Jurkat, Clone E6-1 (cell line): ENCODE measurements around the gene IGF1R.

ENCODE experiments used
- DNase-seq: peaks from one replicate; pipeline ENCODE4 v3.0.0-alpha.2; 2011; ENCODE audit warnings: low read depth, low spot score
- H3K4me3 ChIP-seq: 2 replicates; pipeline ENCODE4 v1.5.1; 2011; ENCODE audit warnings: mild to moderate bottlenecking, low read length, control low read depth, moderate library complexity

Gene IGF1R

DNA sequence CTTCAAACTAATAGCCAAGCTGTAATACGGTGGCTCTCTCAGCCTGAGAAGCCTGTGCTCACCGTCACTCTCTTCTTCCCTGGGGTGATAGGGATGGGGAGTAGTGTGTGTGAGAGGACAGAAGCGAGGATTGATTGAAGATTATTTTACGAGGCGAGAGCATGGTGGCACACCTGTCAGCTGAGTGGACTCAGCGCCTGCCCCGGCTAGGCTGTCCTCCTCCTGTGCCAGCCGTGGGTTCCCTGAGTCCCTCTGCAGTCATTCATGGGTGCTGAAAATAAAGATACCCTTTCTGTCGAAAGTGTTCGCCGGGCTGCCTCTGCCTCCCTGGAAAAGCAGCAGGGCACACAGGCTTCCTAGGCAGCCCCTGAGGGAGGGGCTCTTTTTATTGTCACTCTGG lies 235.1 kb downstream of the IGF1R start:
- no peak overlapping the region for H3K4me3 ChIP-seq
- no peak for DNase-seq

DNA sequence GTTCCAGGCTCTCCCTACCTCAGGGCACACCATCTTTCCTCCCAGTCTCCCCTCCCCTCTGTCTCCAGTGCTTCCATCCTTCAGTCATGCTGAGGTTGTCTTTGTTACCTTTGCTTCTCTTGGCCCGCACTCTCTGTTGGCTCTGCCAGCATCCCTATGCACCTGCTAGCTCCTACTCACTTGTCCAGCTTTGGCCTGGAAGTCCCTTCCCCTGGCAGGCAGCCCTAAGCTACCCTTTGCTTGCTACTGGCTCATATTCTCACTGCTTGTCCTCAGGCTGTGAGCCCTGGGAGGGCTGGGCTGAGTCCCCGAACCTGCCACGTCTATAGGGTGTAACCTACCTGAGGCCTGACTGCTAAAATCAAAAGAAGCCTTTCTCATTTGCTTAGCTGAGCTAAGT lies 236.6 kb downstream of the IGF1R start:
- no peak for DNase-seq
- H3K4me3 ChIP-seq, result no peak overlapping the region

DNA sequence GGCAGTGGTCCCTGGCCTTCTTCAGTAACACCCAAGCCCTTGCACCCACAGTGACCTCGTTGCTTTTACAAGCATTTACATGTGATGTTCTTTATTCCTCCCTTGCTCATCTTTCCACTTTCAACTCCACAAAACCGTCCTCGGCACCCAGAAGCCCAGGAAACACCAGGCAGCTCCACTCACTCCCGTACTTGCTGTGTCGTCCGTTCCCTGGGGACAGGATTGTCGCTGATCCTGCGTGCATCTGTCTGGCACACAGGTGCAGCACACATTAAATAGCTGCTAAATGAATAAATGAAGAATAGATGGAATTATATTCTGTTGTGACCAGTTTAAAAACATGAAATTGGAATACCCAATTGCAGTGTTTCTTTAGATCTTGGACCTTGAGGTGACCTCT lies 239.6 kb downstream of the IGF1R start:
- DNase-seq, result no peak

GRCh38 chr15:98888820-98889479 lies 240.6 kb downstream of the IGF1R start:
- no peak for DNase-seq
- H3K4me3 ChIP-seq, result no peak overlapping the region

More for the DNA sequence above, 239.6 kb downstream of the IGF1R start:
- no peak overlapping the region for H3K4me3 ChIP-seq

- no peak overlapping the region for H3K4me3 ChIP-seq
- DNase-seq, result no peak
Observed at GRCh38 chr15:98889930-98890695, 241.8 kb downstream of the IGF1R start.

- H3K4me3 ChIP-seq, result no peak overlapping the region
- DNase-seq, result no peak
Observed at GRCh38 chr15:98891301-98891700, 243.0 kb downstream of the IGF1R start.

GRCh38 chr15:98893401-98893800 lies 245.1 kb downstream of the IGF1R start:
- no peak for DNase-seq
- no peak overlapping the region for H3K4me3 ChIP-seq

- no peak overlapping the region for H3K4me3 ChIP-seq
- no peak for DNase-seq
Observed at GRCh38 chr15:98894312-98894711, 246.0 kb downstream of the IGF1R start.

DNA sequence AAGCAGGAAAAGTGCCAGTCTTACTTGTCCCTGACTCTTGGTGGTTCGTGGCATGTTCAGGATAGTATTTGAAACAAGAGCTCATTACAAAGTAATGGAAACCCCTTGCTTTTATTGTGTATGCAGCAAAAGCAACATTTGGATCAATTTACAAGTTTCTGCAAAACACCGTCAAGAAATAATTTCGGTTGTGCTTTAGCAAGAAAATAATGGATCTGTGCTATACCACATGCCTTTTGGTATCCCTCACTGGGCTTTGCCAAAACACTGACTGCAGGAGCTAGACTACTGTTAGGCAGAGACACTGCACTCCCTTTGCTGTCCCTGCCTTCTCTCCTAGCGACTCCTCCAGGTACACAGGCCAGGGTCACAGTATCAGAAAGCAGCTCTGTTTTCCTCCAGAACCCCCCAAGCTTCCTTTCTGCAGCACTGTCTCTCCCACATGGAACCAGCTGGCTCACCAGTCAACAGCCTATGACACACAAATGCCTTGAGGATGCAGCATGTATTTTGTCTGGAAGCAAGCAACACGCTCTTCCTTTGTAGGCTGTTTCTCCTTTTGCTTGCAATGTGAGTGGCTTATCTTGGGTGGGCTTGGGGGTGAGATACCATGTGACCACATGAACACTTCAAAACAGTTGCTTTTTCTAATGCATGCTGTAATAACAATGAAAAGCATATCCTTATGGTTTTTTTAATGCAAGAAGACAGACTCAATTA lies 247.8 kb downstream of the IGF1R start:
- no peak overlapping the region for H3K4me3 ChIP-seq
- no peak for DNase-seq

GRCh38 chr15:98896802-98897732 lies 248.7 kb downstream of the IGF1R start:
- H3K4me3 ChIP-seq, result no peak overlapping the region

GRCh38 chr15:98898122-98898521 lies 249.8 kb downstream of the IGF1R start:
- DNase-seq, result no peak
- no peak overlapping the region for H3K4me3 ChIP-seq

More at GRCh38 chr15:98896802-98897732, 248.7 kb downstream of the IGF1R start:
- DNase-seq, result no peak

DNA sequence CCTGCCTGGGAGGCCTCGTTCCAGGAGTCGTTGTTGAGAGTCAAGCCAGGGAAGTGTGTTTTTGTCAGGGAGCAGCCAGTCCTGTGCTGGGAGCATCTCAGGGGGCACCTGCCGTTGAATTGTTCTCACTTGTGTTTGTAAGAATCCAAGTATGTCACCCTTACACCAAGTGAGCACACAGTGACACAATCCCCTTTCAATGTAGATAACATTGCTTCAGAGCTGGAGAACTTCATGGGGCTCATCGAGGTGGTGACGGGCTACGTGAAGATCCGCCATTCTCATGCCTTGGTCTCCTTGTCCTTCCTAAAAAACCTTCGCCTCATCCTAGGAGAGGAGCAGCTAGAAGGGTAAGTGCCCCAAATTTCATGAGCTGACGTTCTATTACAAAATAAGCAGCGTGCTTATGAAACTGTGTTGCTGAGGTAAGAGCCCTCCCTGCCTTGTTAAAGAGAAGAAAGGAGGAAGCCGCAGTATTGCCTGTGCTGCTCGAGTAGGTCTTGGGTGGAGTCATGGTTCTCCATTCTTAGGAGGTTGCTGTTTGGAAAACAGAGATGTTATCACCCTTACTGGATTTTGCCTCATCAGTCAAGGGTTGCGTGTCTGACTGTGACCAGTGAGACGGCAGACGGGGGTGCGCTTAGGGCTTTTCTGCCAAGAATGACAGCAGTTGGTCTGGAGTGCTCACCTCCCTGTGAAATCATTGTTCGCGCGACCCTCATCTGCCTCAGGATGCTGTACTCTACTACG lies 251.1 kb downstream of the IGF1R start:
- DNase-seq, result no peak
- no peak overlapping the region for H3K4me3 ChIP-seq

DNA sequence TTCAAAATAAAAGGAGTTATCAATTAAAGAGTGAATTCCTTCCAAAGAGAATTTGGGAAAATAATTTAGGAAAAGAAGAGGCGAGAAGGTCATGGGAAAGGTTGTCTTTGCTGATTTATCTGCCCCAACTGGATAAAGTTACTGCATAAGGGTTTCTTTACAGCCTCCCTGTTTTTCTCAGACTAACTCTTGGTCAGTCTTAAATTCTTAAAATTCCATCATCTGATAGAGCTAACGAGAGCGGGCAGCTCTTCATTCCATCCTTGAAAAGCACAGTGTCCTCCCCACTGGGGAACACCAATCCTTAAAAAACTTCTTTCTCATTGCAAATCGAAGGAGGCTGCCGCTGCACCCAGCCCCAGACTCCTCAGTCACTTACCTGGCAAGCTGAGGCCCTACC lies 252.0 kb downstream of the IGF1R start:
- no peak for DNase-seq
- H3K4me3 ChIP-seq, result no peak overlapping the region

DNA sequence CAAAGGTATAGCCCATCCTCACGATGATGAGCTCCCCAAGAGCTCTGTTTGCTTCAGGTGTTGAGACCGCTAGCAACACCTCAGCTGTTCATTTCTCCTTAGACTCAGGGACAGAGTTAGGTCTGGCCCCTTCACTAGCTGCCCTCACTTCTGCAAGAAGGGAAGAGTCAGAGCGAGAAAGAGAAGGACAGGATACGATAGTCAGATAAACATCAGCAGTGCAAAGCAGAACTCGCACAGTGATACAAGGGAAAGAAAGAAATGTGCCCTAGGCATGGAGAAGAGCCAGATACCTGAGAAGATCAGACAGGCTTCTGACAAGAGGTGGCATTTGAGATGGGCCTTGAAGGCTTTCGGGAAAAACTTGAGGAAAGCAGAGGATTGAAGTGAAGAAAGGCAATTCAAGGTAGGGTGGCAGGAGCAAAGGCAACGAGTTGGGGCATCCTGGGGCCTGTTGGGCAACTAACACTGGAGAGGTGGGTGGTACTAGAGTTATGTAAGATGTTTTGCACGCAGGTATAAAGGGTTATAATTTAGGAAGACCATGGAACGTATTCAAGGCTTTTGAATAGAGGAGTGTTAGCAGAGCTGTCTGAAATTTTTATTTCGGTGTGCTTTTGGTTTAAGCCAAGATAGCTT lies 253.2 kb downstream of the IGF1R start:
- DNase-seq, result no peak
- no peak overlapping the region for H3K4me3 ChIP-seq

DNA sequence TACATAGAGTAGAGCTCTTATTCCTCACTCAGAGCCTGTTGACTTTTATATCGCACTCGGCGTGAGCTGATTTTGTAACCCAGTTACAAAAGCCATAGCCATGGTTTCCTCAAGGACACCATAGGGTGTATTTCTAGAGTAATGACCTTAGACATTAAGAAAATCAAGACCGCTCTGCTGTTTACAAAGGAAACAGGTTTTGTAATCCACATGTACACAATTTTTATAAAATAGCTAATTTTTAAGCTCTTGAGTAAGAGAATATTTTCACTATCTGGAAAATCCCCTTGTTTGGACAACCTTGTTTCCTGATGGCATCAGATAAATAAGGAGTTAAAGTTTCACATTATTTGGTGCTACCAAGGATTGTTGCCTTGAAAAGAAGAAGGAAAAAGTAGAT lies 254.6 kb downstream of the IGF1R start:
- H3K4me3 ChIP-seq, result no peak overlapping the region
- DNase-seq, result no peak

GRCh38 chr15:98903377-98904018 lies 255.2 kb downstream of the IGF1R start:
- no peak overlapping the region for H3K4me3 ChIP-seq
- no peak for DNase-seq

DNA sequence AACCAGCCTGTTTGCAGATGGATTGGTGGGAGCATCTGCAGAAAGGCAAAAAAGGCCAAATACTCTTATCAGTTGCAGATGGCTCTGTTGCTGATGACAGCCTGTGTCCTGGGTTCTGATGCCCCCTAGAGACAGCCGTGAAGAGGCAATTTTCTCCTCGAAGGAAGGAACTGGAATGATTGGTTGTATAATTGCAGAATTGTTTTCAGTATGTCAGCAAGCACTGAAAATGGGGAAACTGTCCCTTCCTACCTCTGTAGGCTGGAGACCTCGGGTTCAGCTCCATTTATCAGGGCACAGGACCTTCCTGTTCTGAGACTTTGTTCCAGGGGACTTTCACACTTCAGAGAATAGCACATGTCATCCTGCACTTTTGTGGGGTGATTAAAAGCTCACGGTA lies 256.2 kb downstream of the IGF1R start:
- DNase-seq, result peak; percentile 45
- H3K4me3 ChIP-seq, result no peak overlapping the region
